Left forelimb (tissue), 1 donor: Measurements from ENCODE around the gene CCDC197.

Experiments
- DNase-seq: peaks from one replicate; pipeline ENCODE4 v3.0.0-alpha.2; 2018; ENCODE audit warnings: low spot score

CCDC197 gene

DNA sequence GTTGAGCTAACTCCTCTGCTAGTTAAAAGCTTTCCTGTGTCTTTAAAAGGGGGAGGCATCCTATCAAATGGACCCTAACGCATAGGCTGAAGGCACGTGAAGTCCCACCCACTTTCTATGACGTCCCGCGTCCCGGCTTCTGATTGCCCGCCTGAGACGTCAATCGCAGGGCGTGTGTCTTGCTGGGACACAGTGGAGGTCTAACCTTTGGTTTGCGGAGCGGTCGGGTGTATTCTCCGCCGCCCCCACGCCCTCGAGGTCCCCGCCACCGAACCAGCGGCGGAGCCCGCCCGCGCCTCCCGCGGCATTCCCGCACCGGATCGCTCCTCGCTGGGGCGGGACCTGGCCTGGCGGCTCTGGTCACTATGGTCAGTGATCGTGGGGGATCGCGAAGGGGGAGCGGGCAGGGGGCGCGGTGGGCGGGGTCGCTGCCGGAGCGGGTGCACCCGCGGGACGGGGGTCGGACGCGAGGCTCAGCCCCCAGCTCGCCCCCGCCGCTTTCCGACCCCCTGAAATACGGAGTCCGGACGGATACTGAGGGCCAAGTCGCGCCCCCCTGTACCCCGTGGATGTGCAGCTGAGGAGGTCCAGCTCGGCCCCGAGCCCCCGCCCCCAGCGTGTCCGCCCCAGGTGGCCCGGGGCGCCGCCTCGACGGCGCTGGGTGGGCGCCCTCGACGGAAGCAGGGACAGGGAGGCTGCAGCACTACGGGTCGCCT is 29.2 kb downstream of the CCDC197 start, which contains the start of gene OTUB2:
OTUB2 (plus strand) TSS at position 168 of the 716 bp plus-strand sequence; CDS start at position 366, 198 bp downstream.
- peak; percentile 98 for DNase-seq

DNA sequence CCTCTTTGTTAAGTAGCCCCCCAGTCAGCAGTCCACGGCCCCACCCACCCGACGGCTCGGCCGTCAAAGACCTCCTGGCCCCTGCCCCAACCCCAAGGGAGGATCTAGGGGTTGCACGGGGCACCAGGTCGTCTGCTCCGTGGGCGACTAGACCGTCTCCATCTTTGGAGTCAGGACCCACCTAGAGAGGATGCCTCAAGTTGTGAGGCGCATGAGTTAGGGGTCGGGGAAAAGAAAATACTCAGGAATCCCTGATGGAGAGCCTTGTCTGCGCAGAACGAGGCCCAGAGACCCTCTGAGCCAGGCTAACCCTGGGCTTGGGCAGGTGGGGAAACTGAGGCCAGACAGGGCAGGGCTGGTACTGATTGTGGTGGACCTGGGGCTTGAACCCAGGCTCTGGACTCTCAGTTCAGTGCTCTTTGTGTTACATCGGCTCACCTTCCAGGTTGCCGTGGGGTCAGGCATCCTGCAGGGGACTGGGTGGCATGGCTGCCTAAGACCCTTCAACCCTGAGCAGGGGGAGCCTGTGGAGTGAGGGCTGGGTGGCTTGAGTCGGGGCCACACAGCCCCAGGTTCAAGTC is 29.9 kb downstream of the CCDC197 start:
- DNase-seq, result no peak

- DNase-seq, result no peak
Observed at GRCh38 chr14:94027566-94028449, 30.7 kb downstream of the CCDC197 start.

DNA sequence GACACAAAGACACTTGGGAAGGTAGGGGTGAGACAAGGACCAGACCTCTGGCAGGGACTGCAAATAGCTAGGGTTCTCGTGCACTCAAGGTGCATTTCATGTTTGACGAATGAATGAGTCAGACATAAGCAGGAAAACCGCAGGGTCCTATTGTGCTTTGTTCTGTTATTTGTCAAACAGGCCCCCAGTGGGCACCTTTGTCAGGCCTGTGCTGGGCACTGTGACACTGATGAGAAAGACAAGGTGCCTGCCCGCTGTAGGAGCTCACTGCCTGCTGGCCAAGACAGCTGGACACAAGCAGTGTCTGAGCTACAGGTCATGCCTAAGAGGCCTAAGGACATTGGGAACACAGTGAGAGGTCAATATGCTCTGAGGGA is 31.3 kb downstream of the CCDC197 start:
- DNase-seq, result no peak

GRCh38 chr14:94029265-94029664 is 32.2 kb downstream of the CCDC197 start:
- DNase-seq, result no peak

DNA sequence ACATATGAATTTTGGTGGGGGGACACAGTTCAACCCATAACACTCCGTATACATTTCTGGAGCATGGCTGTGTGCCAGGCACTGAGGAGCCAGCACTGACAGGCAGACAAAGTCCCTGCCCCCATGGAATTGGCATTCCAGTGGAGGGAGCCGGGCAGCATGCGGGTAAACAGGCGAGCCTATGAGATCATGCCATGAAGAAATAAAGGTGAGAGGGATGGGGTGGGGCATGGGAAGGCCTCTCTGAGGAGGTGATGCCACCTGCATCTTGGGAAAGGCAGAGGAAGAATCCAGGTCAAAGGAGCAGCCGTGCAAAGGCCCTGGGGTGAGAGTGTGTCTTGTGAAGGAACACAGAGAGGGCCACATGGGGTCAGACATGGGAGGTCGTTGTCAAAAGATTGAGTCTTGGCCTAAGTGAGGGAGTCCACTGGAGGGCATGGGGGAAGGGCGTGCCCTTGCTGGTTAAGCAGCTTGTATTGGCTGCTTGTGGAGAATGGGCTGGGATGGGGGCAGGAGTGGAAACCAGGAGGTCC is 32.6 kb downstream of the CCDC197 start:
- no peak for DNase-seq

GRCh38 chr14:94030571-94030970 is 33.5 kb downstream of the CCDC197 start:
- DNase-seq, result no peak

- DNase-seq, result no peak
Observed at GRCh38 chr14:94031161-94031882, 34.2 kb downstream of the CCDC197 start.

DNA sequence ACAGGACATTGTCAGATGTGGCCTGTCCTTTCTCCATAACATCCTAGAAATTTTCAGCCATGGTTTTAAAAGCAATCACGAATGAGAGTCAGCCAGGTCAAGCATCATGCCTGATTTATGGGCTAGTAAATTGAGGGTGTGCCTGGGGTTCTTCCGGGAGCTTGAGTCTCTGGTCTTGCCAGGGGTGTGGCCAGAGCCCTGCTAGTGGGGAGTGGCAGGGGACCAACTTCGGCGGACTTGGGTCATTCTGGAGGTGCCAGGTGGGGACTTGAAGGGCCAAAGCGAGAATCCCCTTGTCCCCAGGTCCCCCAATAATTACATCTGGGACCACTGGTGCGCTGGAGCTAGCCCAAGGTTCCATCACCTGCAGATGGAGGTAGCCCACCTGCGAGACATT is 34.8 kb downstream of the CCDC197 start:
- no peak for DNase-seq

DNA sequence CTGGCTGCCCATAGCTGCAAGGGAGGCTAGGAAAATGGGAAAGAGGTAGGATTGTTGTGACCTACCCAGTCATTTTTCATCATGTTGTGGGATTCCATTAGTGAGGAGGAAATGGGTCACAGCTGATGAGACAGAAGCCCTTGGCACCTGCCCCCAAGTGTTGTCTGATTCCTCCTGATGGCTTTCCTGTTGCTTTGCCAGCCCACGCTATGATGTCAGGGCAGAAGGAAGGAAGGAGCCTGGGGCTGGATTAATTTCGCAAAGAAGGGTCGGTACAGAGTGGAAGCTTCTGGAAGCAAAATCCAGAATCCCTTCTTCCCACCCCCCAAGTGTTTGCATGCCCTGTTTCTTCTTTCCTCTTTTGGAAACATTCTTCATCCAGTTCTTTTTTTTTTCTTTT is 37.8 kb downstream of the CCDC197 start:
- no peak for DNase-seq

DNA sequence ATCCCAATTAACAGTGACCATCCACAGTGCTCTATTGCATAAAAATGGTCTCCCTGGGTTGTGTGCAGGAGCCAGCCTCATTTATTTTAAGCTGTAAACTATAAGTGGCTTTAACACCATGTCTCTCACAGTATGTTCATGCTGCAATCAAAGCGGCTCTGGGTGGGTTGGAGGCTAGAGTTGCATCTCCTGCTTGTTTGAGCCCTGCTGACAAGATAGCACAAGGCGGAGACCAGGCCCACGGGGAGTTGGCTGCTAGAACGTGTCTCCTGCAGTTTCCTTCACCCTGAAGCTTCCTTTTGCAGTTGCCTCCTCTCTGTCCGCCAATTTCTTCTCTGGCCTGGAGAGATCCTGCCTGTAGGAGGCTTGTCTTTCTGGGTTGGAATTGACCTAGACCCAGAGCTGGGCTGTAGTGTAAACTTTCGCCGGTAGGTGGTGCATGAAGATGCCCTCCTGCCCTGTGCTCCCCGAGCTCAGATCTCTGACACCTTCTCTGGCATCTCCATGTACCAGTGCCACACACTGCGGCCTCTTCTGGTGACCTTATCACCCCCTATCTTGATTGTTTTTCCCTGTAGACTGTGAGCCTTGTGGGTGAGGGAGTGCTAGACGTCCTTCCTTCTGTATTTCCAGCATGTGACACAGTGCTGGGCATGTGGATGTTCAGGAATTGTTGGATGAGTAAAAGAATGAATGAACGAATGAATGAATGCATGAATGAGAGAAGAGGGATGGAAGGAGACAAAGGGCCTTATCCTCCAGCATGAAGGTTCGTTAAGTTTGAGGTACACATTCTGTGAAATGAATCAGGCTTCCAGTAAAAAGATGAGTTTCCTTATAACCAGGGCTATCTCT is 39.4 kb downstream of the CCDC197 start:
- no peak for DNase-seq

DNA sequence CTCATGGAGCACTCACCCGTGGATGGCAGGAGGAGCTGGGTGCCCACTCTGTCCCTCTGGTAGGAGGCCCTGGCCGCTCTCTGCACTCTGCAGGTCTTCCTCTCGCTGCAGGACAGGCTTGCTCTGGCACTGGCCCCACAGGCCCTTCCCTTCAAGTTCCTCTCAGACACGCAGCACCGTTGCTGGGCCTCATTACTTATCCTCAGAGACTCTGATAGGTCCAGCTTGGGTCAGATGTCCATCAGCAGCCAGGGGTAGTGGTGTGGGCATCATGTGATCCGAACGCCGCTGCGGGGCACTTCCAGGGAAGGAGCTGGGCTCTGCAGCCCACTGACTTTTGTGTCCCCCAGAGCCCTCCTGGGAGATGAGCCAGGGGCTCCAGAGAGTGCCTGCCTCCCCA is 40.9 kb downstream of the CCDC197 start:
- DNase-seq, result no peak

- no peak for DNase-seq
Observed at GRCh38 chr14:94038510-94038909, 41.4 kb downstream of the CCDC197 start.

DNA sequence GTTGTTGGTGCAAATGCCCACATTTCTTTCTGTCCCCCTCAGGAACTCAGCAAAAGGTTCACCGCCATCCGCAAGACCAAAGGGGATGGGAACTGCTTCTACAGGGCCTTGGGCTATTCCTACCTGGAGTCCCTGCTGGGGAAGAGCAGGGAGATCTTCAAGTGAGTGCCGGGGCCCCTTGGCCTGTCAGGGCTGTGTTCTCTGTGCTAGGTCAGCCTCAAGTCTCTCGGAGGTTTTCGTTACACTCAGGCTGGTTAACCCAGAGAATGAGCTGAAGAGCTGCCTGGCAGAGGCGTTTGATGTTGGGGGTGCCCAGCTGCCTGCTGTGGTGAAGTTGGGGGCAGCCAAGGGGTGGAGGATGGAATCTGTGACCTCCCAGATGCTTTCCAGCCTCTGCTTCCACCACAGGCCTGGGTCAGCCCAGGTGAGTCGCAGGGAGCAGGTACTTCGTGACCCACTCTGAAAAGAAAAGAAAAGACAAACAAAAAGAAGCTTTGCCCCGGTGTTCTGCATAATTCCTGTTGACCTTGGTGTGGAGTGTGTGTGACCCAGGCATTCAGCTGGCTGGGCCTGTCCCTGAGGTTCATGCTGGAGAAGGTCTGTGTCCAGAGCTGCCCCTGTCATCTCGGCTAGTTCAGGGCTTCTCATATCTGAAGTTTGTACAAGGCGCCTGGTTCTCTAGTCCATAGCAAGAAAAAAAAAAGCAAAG is 42.0 kb downstream of the CCDC197 start:
- DNase-seq, result no peak

DNA sequence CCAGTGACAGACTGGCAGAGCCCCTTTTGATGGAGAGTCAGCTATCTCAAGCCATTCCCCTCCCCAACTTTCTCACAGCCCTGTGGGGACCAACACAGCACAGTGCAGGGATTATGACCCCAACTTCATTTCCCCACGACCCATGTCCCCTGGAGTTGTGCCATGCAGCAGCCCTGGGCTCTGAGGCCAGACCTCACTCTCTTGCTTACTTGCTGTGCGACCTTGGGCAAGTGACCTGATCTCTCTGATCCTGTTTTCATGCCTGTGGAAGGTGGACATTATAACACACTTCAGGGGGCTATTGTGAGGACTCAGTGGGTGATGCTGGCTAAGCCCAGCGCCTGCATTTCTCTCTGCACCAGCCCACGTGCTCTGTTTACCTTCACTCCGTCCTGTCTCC is 43.1 kb downstream of the CCDC197 start:
- no peak for DNase-seq

- no peak for DNase-seq
Observed at GRCh38 chr14:94040796-94041195, 43.7 kb downstream of the CCDC197 start.

DNA sequence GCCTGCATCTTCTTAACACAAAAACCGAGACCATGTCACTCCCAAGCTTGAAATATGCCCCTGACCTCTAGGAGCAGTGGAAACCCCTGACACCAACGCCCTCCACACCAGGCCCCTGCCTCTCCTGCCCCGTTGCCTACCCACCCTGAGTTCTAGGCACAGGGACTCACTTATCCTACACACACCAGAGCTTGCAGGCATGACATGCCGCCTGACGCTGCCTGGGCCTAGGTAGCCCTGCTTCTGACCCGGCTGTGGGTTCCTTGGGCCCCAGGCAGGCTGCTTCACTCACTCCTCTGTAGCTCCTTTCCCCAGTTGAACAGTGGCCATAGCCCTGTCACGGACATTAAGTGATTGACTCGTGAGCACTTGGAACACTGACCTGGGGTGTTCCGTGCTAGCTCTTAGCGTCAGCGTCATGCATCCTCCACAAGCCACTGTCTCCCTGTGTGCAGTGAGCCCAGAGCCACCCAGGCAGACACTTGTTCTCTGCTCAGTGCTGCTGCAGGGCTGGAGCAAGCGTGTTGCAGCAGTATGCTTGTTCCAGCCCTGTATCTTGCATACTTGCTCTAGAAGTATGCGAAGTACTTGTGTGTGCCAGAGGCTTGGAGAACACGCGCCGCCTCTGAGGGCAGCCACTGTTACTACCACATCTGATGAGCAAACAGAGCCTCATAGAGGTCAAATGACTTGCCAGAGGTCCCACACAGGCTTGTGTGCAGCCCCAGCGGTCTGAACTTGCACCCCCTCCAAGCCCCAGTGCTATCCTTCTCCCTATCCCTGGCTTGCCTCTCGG is 44.6 kb downstream of the CCDC197 start:
- no peak for DNase-seq

- DNase-seq, result no peak
Observed at GRCh38 chr14:94042433-94043091, 45.5 kb downstream of the CCDC197 start.
